GM10847 (cell line): ENCODE measurements around the gene EML2.

Source experiments
- POLR2A ChIP-seq: IDR thresholded peaks from 2 replicates; pipeline ENCODE4 v1.6.1; 2011; ENCODE audit not compliant: insufficient read length; ENCODE audit errors: extremely low read depth

Gene EML2

DNA sequence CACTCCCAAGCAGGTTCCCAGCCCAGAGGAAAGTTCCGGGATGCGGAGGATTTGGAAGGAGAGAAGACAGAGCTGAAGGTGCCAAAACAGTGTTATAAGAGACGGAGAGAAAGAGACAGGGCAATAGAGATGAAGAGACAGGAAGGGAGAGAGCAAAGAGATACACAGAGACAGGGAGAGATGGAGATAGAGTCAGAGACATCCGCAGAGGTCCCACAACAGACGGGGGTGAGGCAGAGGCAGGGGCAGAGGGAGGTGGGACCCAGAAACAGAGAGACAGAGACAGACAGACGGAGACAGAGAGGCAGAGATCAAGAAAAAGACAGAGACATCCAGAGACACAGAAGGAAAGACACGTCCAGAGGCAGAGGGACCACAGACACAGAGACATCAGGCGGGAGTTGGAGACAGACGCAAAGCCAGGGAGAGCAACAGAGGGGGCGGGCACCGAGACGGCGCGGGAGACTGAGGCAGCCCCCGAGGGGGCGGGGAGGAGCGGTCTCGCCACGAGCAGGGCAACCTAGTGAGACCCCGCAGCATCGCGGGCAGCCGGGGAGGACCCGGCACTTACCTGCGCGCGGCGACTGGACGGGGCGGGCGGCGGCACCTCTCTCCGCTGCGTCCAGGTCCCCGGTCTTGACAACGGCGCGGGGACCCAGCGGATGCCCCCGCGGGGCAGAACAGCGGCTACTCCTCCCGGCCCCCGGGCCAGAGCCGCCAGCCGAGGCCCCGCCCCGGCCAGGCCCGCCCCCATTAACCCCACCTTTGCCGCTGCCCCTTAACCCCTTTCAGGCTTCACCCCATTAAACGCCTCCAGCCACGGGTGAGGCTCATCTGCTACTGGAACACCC, 37.4 kb downstream of the EML2 start, which contains the start of gene GPR4:
Gene GPR4 (minus strand): TSS at position 689 of the 851 bp plus-strand sequence. CDS start 10,346 bp downstream, outside the sequence.
- no peak for TF ChIP-seq POLR2A

DNA sequence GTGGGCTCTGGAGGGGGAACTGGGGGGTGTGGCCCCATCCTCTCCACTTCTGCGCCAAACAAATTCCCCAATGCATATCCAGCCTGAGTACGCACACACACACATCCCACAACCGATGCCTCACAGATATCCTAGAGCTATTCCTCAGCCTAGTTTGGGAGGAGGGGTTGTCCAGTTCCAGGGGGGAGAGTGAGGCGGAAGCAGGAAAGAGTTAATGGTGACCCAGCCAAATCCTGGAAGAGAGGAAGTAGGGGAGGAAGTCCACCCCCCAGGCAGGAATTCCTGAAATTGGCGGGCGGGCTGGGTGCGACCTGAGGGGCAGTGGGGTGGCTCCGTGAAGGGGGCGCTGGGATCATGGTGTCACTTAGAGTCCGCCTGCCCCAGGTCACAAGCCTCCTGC, 38.1 kb downstream of the EML2 start:
- no peak for TF ChIP-seq POLR2A

DNA sequence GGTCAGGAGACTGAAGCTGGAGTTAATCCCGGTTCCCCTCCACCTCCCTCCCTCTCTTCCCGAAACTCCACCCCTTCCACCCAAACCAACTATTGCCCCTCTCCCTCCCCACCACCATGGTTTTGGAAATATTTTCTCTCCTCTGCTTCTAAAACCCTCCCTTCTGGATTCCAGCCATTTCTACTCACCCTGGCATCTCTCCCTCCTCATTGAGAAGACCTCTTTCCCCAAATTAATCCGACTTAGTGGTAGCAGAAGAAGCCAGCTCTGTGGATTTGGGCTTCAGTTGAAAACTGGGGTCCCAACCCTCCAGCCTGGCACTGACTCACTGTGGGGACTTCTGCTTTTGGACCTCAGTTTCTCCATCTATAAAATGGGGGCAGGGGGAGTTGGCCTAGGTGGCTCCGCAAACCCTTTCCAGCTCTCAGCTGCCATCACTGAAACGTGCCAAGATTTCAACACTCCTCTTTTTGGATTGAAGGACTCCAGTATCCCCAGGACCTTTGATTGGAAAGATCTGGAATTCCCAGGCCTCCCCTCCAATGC, 38.8 kb downstream of the EML2 start:
- TF ChIP-seq POLR2A, result no peak

DNA sequence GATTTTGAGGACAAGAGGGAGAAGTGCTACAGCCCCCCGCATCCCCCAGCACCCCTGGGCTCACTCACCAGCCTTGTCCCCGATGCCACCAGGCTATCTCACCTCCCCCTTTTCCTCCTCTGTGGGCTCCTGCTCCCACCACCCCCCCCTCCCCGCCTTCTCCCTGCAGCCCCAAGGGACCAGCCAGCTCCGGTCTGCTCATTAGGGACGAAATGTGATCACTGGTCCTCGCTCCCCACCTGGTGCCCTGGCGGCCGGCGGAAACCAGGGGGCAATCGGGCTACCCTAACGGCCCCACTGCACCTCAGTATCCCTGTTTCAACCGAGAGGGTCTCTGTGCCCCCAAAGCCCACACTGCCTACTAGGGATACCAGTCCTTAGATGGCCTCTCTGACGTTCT, 39.9 kb downstream of the EML2 start:
- TF ChIP-seq POLR2A, result no peak

DNA sequence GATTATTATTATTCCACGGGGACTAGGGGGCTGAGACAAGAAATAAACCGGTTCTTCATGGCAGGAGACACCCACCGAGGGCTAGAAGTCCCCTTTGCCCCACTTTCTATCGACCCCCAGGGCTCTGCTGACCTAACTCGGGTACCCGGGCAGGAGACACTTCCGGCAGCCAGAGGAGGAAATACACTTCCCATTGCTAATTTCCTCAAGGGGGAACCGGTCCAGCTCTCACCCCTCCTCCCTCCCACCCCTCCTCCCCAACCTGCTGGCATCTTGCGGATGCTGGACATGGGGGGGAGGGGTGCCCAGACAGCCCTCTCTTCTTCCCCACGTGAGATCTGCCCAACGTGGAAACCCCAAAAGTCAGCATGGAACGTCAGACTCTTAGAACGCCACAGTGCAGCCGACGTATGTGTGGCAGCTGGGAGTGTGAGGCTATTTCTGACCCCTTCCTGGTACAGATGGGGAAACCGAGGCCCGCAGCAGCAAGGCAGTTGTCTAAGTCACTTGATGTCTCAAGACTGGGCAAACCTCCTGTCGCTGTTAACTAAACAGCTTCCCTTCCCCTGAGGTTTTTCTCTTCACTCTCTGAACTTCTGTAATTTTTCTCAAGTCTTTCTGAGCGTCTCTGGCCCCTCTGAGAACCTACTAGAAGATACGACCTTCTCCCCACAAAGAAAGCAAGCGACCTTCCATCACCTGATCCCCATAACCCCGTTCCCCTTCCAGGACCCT, 40.8 kb downstream of the EML2 start:
- no peak for TF ChIP-seq POLR2A

DNA sequence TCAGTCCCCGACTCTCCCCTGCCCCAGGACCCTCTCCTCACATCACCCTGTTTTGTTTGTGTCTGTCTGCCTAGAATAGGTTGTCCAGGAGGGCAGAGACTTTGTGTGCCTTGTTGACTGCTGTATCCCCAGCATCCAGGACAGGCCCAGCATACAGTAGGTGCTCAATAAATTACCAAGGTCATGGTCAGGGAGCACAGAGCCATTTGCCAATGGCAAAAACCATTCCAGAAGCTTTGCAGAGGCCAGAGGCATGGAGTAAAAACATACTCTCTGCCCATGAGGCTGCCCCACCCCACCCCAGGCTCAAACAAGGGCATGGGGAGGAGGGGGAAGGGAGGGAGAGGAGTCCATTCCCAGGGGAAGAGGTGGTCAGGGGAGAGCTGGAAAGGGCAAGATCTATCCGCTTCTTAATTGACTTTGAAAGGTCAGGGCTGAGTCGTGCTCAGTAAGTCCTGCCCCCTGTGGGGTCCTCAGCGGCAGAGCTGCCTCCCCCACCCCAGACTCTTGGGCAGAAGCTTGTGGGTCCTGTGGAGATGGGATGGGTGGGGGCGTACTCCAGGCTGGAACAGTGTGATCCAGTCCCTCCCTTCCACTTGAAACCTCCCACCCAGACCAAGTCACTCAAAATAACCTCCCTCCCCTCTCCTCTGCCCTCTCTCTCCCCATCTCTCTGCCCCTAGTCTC, 41.6 kb downstream of the EML2 start:
- TF ChIP-seq POLR2A, result no peak

DNA sequence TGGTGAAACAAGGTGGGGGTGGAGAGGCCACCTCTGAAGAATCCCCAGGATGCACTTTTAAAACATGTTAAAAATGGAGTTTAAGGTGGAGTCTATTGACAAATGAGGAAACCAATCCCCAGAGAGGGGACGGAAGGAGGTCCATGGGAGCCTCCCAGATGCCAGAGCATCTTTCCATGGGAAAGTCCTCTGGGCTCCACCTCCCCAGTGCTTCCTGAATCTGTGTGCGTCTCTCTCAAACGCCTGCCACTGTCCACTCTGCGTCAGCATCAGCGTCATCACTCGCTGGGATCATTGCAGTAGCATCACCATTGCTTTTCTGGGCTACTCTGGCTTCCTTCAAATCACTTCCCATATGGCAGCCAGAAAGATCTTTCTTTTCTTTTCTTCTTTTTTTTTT, 43.4 kb downstream of the EML2 start:
- TF ChIP-seq POLR2A, result no peak

DNA sequence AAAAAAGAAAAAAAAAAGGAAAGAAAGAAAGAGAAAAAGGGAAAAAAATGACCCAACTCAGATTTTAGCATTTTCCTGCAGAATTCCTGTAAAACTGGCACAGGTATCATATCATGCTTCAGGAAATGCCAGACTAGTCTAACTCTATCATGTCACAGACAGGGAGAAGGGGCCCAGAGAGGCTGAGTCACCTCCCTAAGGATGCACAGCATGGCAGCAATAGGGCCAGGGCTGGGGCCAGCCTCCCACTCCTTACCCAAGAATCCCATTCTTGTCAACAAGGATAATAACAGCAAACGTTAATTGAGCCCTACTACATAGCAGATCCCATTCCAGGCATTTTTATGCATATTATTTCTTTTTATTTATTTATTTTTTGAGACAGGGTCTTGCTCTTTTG, 45.7 kb downstream of the EML2 start:
- no peak for TF ChIP-seq POLR2A

DNA sequence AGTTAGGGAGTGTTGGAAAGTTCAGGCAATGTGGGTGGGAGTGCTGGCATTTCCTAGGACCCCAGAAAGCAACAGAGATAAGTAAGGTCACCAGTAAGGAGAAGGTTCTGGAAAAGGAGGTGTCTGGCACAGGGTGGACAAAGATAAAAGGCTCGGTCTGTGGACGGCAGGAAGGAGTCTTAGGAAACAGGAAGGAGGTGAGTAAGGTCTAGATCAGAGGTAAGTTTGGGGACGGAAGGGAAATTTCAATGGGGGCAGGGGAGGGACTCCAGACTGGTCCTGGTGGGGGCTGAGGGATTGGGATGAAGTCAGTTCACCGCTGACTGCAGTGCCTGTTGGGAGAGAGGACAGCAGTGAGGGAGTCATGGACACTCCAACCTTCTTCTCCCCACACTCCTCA, 46.8 kb downstream of the EML2 start:
- TF ChIP-seq POLR2A, result no peak

DNA sequence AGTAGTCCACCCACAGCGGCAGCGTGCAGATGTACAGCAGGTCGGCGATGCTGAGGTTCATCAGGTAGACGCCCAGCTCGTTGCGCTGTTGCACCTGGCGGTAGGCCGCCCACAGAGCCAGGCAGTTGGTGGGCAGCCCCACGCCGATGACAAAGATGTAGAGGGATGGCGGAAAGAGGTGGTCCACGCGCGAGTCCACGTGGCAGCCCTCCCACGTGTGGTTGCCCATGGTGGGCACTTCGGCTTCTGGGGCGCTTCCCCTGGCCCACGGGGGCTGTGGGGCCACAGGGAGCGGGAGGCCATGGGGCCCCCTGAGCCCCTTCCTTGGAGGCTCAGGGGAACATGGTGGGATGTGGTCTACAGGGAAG, 47.6 kb downstream of the EML2 start:
- TF ChIP-seq POLR2A, result no peak

DNA sequence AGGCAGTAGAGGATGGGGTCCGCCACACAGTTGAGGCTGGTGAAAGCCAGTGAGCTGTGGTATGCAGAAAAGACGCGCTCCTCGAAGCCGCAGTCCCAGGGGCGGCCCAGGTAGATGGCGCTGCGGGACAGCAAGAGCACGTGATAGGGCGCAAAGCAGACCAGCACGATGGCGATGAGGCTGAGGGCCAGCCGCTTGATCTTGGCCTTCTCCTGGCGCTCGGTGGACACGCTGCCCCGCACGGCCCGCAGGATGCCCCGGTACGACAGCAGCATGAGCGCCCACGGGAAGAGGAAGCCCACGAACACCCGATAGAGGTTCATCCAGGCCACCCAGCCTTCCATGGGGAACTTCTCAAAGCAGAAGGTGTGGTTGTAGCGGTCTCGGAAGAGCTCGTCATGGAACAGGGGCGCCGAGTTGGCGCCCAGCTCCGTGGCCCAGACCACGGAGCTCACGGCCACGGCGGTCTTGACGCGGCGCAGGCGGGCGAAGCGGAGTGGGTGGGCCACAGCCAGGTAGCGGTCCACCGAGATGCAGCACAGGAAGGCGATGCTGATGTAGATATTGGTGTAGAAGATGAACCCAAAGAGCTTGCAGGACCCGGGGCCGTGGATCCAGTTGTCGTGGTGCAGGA, 48.1 kb downstream of the EML2 start:
- no peak for TF ChIP-seq POLR2A

DNA sequence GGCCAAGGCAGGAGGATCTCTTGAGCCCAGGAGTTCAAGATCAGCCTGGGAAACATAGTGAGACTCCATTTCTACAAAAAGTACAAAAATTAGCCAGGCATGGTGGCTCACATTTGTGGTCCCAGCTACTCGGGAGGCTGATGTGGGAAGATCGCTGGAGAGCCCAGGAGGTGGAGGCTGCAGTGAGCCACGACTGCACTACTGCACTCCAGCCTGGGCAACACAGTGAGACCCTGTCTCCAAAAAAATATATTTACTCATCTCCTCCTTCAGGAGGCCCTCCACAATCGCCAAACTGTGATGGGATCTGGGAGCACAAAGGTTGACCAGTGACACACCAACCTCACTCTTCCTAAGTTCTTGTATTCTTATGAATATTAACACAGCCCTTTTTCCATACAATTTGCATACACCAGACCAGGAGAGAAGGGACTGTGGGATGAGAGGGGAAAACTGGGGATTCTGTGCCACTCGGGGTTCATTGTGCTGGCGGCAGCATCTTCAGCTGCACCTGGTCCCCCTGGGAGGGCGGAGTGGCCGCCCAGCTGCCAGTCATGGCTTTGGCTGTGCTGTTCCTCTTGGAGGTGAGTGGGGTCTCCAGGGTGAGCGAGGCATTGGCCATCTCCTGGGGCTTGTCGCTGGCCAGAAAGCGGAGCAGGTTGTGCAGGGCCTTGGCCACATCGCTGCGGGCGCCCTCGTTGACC, 48.7 kb downstream of the EML2 start:
- no peak for TF ChIP-seq POLR2A

DNA sequence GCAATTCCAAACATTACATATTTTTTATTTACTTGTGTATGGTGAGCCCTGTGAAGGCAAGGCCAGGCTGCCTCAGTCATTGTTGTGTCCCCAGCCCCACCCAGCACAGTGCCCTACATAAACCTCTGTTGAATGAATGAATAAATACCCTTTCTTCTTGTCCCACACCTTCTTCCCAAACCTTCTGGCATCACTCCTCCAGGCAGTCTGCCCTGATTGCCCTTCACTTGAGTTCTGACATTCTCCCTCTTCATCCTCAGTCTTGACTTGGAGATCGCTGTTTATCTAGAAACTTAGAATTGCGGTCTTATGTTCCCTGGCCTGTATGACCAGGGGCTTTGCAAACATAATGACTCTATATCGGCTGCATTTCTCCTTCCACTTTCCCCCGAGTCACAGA, 49.4 kb downstream of the EML2 start:
- no peak for TF ChIP-seq POLR2A

DNA sequence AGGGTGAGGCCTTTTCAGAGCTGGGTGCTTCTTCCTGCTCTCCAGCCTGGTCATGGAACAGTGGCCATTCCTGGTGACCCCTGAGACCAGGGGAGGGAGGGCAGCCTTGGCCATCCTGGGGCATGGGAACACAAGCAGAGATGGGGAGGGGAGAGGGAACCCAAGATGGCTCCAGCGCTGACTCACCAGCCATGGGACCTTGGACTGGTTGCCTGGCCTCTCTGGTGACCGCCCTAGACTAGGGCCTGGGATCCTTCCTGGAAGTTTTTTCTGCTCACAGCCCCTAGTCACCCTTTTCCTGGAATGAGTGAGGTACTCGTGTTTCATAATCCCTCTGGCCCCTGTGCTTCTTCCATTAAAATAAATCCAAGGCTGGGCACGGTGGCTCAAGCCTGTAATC, 51.3 kb downstream of the EML2 start:
- TF ChIP-seq POLR2A, result no peak
